Activated CD4-positive, alpha-beta T cell treated with anti-CD3 and anti-CD28 coated beads, Interleukin-2, amount 50 U/mL, for 4 hours (primary cell): ENCODE data around the gene CDH2.

ENCODE experiments used
- DNase-seq, 2 experiments: peaks; one replicate each; pipeline ENCODE4 v3.0.0-alpha.2; 2020

CDH2 gene

DNA sequence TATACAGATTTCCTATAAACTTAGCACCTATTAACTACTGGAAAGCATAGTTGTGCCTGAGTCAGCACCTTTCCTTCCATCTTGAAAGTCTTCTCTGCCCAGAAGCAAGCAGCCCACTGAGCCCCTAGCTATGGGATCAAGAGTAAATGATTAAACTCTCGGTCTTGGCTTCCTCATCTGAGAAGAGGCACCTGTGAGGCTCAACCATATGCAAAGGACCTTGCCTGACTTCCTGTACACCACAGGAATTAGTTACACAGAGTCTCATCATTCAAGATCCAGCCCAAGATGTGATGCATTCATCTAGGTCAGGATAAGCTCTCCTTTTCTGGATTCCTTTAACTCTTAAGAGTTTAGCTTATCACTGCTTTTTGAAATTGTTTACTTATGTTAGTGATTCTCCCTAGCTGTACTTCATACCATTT lies 96.0 kb downstream of the CDH2 start:
- DNase-seq: no peak

DNA sequence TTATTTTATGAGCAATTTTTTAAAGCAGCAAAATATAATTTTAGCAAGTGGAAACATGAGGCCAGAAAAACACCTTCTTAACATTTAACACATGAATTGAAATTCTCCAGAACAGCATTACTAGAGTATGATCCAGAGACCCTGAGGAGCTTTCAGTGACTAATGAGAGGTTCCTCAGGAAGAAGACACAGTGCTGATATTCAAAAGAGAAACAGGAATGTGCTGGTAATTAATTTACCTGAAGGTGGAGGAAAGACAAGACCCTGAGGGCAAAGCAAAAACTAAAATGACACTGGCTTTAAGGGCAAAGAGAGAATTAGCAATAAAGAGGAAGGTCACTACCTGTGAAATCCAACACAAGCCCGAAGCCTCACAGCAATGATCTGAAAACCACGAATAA lies 97.0 kb downstream of the CDH2 start:
- no peak for DNase-seq

DNA sequence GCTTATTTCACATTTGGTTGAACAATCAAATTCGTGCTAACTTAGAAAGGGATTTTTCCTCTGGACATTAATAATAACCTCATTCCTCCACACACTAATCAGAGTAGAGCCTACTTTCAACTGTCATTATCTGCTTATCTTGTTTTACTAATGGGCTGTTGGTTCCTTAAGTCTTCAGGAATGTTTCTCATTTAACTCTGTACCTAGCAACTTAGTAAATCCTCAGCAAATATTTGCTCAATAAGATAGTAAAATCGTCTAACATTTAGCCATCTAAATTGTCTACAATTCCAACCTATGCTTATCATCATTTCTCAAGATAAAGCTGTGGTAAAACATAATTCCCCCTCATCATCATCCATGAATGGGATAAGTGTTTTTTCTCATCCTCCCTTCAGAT lies 98.1 kb downstream of the CDH2 start:
- no peak for DNase-seq

DNA sequence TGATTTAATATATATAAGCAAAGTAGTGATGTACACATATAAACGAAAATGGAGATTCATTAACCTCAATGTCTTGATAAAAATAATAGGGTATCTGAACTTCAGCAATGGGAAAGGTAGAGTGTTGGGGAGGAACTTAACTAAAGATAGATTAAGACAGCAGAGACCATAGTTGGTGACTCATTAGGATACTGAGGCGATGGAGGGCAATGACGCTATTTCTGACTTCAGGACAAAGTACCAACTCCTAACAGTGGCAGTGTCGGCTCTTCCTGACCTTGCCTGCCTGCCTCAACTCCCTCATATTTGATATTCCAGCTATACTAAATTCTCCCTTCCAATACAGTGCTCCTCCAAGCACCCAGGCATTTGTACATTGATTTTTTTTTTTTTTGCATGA lies 98.6 kb downstream of the CDH2 start:
- DNase-seq: no peak

DNA sequence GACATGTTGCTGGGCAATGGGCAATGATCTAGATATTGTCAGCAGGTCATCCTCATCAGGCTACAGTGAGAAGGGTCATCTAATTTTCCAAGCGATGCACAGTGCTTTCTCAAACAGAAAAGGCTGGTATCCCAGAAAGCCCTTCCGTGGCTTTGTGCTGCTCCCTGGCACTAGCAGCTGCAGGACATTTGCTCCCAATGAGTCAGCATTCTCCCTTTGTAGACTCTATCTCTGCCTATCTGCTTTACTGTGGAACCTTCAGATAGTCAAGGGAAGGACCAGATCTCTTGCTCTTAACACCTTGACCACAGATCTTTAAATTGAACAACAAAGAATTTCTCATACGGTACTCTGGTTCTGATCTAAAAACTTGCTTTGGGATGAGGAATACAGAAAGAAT lies 101.4 kb downstream of the CDH2 start:
- DNase-seq: no peak

DNA sequence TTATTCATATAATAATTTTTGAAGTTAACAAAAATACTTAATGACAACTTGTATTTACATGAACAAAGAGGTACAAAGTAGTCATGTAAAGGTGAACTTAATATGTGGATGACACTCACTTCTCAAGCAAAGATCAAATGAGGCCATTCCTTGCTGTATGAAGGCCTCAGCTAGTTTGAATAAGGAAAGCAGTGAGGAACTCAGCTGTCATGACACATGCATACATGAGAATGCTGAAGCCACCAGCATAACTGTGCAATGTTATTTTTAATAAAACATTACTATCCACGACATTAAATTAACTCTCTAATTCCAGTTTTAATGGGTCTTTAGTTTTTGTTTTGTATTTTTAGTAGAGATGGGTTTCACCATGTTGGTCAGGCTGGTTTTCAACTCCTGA lies 102.9 kb downstream of the CDH2 start:
- DNase-seq: no peak

DNA sequence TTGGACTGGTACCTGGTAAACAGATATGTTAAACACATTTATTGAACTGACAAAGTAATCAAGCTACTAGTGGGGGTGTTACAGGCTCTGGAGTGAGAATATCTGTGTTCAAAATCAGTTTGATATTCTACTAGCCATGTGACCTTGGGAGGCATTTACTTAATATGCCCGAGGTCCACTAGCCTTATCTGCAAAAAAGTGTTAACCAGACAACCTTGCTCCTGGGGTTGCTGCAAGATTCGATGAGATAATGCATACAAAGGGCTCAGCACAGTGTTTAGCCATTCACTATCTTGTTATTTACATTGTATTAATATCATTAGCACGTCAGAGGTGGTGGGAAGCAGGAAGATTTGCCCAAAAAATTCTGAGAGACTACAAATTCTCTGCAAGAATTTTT lies 103.3 kb downstream of the CDH2 start:
- no peak for DNase-seq

DNA sequence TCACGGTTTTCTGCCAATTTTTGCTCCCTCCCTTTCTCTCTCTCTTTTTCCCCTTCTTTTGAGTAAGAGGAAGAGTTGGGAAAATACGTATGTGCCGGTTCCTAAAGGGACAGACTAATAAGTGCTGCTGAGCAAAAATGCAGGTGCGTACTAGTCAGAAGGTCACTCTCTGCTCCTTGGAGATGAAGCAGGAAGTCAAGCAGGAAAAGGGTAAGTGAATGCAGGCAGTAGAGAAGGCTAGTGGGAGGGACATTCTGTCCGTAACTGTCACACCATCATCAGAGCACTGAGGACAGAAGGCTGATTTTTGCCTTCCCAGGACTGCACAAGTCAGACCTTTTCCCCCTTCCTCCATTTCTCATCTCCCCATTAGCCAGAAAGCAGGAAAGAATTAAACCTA lies 105.7 kb downstream of the CDH2 start:
- no peak for DNase-seq

DNA sequence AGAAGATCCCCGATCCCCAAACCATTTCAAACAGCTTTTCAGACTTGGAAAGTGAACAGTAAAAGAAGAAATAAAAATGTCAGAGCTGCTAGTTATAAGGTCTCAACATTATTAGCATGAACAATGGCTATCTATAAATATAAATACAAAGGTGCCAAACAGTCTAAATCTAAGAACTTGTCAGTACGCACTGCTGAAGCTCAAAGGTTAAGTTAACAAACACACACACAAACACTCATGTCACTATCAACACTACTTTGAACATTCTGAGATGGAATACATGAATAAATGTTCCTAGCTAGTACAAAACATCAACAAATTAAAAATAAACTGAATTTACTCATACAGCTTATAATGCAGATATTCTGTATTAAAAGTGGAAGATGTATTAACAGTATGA lies 108.7 kb downstream of the CDH2 start:
- DNase-seq: no peak

DNA sequence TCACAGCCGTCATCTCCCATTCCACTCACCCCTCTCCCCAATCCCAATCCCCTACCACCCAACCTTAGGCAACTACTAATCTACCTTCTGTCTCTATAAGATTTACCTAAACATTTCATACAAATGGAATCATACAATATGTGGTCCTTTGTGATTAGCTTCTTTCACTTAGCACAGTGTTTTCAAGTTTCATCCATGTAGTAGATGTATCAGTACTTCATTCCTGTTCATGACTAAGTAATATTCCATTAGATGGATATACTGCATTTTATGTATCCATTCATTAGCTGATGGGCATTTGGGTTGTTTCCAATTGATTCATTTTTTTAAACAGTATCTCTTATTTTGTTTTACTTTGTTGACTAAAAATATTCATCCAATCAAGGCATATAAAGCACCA lies 109.6 kb downstream of the CDH2 start:
- DNase-seq: no peak

DNA sequence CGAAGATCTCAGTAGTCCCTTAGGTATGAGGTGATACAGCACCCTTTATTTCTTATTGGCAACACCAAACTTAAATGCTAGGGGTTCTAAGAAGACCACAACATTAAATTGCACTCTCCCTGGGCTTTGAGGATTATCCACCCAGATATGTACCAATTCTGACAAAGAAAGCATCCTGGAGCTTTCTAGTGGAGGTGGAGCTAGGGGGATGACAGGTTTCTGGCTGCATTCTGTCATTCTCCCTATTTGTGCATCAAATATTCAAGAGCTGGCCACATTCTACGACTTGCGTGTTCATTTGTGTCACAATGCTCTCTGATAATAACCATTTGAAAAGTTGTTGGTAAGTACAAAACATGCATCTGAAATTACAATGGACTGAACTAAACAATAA lies 111.1 kb downstream of the CDH2 start:
- no peak for DNase-seq

DNA sequence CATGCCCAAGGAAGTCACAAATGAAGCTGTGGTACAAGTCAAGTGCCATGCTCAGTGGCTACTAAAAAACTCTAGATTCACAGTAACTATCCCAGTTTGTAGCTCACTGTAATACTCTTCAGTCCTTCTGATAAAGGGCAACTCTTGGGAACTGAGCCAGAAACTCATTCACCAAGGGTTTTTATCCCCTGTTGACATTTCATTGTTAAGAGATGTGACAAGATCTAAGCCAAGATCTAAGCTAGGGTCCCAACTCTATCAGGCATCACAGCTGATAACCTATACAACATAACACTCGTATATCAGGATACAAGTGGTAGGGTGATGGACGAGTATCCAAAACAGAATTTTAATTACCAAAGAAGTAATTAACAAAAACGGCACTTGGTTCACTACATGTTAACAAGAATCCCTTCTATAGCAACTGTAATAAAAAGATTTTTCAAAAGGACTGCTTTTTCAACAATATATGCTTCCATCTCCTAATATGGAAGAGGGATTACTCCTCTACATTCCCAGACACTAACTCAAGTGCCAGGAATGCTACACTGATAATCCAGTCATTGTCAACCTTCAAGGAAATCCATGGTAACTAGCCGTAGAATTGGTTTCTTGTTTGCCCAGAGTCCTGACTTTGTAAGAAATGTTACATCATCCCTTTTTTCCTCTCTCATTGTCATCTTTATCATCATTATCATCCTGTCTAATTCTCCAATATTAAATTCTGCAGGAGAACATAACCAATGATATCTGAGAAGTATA lies 111.7 kb downstream of the CDH2 start:
- no peak for DNase-seq

DNA sequence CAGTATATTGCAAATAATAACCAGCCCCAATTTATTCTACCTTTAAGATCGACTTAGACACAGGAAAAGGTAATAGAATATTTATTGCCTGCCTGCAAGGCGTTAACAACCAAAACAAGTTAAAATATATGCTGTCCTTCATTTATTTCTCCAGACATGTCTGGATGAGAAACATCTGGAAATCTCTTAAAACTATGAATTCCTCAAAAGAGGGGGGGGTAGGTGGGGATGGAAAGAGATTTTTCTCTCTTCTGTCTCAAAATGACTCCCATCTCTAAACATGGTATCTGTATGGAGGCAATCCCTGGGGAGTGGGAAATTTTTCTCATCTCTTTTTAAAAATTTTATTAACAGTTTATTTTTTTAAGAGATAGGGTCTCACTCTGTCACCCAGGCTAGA lies 113.0 kb downstream of the CDH2 start:
- DNase-seq: no peak

DNA sequence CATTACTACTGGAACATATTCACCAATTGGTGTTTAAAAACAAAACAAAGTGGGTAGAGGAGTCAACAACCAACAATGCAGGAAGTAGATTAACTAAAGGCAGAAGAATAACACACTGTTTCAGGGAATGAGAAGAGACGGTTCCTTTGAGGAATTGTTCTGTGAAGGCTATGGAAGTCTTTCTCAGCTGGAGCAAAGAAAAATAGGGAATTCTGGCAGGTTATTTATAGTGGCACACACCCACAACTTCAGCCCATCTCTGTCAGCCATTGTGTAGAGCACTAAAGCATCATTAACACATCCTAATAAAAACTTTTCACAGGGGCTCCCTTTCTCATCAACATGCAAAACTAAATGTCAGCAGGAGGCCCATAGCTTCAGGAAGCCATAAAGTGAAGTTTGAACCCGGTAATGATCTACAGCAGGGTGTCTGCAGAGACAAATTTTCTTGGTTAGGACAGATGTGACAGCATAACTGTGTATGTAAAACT lies 113.6 kb downstream of the CDH2 start:
- DNase-seq: no peak

DNA sequence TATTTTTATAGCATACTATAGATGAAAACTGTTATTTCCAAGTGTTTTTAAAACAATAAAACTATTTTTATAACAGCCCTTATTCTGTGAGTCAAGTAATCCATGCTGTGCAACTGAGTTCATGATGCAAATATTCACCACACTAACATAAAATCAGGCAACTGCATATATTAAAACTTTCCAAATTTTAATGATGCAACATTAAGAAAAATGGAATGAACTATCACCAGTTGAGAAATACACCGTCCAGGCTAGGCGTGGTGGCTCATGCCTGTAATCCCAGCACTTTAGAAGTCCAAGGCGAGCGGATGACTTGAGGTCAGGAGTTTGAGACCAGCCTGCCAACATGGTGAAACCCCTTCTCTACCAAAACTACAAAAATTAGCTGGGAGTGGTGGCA lies 114.5 kb downstream of the CDH2 start:
- DNase-seq: no peak

DNA sequence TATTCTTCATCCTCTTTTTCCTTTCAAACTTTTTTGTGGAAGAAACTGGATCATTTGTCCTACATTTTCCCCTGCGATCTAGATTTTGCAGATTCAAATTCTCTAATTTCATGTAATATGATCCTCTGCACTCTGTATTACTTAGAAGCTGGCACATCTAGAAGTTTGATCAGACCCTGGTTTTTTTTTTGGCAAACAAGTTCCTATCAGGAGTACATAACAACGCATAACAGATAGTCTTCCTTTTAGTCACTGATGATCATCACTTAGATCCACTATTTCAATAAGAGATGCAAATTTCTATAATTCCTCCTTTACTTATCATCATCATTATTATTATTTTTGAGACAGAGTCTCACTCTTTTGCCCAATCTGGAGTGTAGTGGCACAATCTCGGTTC lies 117.1 kb downstream of the CDH2 start:
- no peak for DNase-seq

DNA sequence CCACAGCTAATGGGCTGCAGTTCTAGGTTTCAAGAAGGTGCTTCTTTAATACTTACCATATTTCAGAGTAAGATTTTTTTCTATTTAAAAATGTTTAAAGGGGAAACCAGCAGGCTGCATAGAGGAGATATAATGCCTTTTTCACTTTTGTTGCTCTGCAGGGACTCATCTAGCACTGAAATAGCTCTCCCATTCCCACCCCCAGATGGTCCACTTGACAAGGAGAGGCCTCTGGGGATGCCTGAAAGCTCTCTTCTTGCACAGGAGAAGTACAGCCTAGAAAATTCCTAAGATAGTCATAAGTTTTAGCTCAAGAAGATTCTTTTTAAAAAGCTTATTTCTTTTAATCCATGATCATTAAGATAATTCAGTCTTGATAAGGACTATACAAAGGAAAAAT lies 126.4 kb downstream of the CDH2 start:
- no peak for DNase-seq

DNA sequence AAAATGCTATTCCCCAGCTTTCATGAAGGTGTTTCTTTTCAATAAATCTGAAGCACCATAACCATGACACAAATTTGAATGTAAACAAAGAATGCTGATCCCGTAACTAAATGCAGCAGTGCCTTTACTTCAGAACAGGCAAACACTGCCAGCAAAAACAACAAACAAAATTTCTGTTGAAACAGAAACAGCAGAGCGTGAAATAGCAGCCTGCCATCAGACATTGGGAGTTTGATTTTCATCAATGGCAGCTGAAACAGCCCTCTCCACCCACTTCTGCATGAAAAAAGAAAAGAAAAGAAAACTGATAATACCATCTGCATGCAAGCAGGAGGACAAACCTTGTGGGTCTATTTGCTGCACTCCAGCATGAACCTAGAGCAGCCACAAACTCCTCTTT lies 128.3 kb downstream of the CDH2 start:
- no peak for DNase-seq

DNA sequence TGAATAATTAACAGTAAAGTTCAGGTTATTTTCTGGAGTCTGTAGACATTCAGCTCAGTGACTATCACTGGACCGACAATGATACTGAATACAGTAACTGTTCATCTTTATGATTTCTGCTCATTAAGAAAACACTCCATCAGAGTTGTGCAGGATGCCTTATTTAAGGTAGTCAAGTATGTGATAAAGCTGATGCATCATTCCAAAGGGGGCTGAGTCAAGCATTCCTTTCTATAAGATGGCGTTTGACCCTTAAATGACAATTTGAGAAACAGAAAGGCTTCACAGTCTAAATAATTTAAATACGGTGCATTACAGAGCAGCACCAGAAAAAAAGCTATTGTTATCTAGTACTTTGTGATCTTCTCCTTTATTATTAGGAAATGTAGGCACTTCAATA lies 131.1 kb downstream of the CDH2 start:
- no peak for DNase-seq

DNA sequence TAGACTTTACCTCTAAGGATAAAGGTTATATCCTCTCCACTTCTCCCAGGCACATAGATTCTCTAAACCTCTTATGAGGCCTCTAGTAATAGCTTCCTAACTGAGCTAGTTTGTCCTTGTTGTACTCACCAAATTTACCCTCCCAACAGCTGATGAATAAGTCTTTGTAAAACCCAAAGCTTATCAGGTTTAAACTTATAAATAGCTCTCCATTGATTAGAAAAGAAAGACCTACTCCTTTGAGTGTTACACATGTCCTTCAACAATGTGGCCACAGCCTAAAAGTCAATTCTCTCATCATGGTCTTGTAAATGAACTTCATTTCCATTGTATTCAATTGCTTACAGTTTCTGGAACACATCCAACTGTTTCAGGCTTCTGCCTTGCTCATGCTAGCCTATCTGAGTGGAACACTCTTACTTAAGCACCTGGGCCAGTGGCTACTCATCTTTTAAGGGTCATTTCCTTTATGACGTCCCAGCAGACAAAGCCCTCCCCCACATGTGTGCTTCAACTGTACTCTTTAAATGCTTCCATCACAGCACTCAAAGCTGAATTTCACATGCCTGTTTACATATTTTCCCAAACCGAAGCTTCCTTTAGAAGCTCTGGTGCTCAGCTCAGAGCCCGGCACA lies 131.6 kb downstream of the CDH2 start:
- no peak for DNase-seq

DNA sequence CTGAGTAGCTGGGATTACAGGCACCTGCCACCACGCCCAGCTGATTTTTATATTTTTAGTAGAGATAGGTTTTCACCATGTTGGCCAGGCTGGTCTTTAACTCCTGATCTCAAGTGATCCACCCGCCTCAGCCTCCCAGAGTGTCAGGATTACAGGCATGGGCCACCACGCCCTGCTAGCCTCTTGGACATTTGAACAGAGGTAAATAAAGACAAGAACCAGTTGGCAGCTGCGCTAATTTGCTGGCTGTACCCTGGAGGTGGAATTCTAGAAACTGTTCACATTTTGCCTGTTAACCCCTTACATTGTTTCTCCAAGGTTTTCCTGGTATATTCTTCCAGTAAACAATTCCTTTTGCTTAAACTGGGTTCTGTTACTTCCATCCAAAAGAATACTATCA lies 132.9 kb downstream of the CDH2 start:
- no peak for DNase-seq

DNA sequence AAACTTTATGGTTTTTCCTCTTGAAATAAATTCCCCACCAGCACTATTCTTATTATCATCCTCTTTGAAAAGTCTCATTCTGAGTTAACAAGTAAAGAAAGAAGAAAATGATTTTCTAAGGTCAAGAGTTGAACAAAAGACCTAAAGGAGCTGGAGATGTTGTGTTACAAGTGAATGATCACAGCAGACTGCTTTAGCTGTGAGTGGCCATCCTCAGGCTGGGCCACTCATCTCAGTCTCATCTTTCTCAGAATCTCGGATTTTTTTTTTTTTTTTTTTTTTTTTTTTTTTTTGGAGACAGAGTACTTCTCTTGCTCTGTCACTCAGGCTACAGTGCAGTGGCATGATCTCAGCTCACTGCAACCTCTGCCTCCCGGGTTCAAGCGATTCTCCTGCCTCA lies 133.3 kb downstream of the CDH2 start:
- no peak for DNase-seq

DNA sequence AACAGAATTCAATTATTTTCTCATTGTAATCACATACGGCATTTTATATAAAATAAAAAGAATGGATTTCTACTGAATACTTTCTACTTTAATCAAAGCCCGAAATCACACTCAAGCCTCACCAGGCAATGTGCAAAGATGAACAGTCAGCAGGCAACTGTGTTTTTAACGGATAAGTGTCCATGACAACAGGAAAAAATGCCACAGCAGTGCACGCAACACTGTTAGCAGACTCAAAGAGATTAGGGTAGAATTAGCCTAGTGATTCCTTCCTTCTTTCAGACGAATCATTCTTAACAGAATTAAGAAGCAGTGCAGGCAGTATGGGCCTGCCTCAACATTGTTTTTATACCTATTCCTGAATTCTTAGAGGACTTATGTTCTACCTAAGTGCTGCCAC lies 135.6 kb downstream of the CDH2 start:
- no peak for DNase-seq

DNA sequence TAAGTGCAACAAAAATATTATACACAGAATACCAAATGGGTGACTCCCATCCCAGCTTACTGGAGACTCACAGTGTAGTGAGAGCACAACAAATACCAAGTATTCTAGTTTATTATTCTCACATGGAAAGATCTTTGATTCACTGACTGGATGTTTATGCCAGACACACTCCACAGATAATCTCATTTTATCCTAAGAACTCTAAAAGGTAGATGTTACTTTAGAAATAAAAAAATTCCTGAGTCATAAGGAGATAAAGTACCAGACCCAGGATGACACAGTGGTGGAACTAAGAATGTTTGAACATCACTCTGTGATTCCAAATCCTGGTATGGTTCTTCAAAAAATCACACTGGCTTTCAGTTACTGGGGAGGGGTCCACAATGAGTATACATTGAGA lies 136.2 kb downstream of the CDH2 start:
- no peak for DNase-seq

DNA sequence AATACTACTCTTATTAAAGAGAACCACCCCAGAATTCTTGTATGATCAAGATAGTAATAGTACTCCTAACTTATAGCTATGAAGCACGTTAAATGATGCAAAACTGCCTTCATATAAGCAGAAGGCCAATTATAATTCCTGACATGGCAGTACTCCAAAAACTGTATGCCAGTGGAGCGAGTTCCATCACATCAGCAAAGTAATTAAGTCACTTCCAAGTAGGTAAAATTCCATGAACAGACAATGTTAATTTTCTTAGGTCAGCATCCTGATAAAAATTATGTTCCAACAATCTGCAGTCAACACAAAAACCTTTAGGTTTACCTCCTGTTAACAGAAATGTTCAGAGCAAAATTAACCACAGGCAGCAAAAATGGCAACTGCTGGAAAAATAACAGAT lies 136.7 kb downstream of the CDH2 start:
- no peak for DNase-seq
